HG03066 (cell line): Measurements from ENCODE around the gene CIP2A.

ENCODE experiments used
- ATAC-seq: cut with Tn5 transposase; IDR thresholded peaks from one replicate; pipeline ENCODE4 v1.9.1; 2021; ENCODE audit warnings: low read depth; ENCODE audit not compliant: unreplicated experiment

The CIP2A gene

GRCh38 chr3:108565506-108565905 lies 23.7 kb downstream of the CIP2A start:
- ATAC-seq = no peak

- ATAC-seq = no peak
Observed at GRCh38 chr3:108564564-108564963, 24.7 kb downstream of the CIP2A start.

- no peak for ATAC-seq
Observed at GRCh38 chr3:108562565-108562964, 26.7 kb downstream of the CIP2A start.

GRCh38 chr3:108555966-108556581 lies 33.2 kb downstream of the CIP2A start:
- no peak for ATAC-seq

- ATAC-seq = no peak
Observed at GRCh38 chr3:108554913-108555571, 34.2 kb downstream of the CIP2A start.

- ATAC-seq = no peak
Observed at GRCh38 chr3:108554229-108554628, 35.0 kb downstream of the CIP2A start.

- no peak for ATAC-seq
Observed at GRCh38 chr3:108552267-108553159, 36.7 kb downstream of the CIP2A start.

GRCh38 chr3:108548886-108549285 lies 40.4 kb downstream of the CIP2A start:
- no peak for ATAC-seq

- no peak for ATAC-seq
Observed at GRCh38 chr3:108548304-108548703, 40.9 kb downstream of the CIP2A start.

- no peak for ATAC-seq
Observed at GRCh38 chr3:108546692-108547091, 42.5 kb downstream of the CIP2A start.

GRCh38 chr3:108546247-108546646 lies 43.0 kb downstream of the CIP2A start:
- no peak for ATAC-seq

GRCh38 chr3:108538083-108538482 lies 51.2 kb downstream of the CIP2A start:
- no peak for ATAC-seq

- ATAC-seq = peak; percentile 96
Observed at GRCh38 chr3:108528459-108529252, 60.6 kb downstream of the CIP2A start.

- no peak for ATAC-seq
Observed at GRCh38 chr3:108527817-108528216, 61.4 kb downstream of the CIP2A start.

GRCh38 chr3:108527109-108527508 lies 62.1 kb downstream of the CIP2A start:
- no peak for ATAC-seq

GRCh38 chr3:108525971-108526370 lies 63.3 kb downstream of the CIP2A start:
- no peak for ATAC-seq

GRCh38 chr3:108525256-108525655 lies 64.0 kb downstream of the CIP2A start:
- no peak for ATAC-seq

- no peak for ATAC-seq
Observed at GRCh38 chr3:108524537-108524936, 64.7 kb downstream of the CIP2A start.

GRCh38 chr3:108518895-108519294 lies 70.3 kb downstream of the CIP2A start:
- no peak for ATAC-seq

GRCh38 chr3:108516881-108517280 lies 72.4 kb downstream of the CIP2A start:
- no peak for ATAC-seq

- ATAC-seq = no peak
Observed at GRCh38 chr3:108513961-108514360, 75.3 kb downstream of the CIP2A start.
